Endodermal cell (in vitro differentiated cells): ENCODE results near the gene TMEM245. TPM values are rescaled to one million over a fixed set of nuclear protein-coding genes. Genes with fewer than 3 reads are reported as not detected.

Source experiments
- DNase-seq: peaks from one replicate; pipeline ENCODE4 v3.0.0-alpha.2; 2017
- H3K27ac ChIP-seq: 2 replicates; pipeline ENCODE4 v1.5.1; 2013; ENCODE audit warnings: mild to moderate bottlenecking, low read depth, low read length, moderate library complexity
- H3K27me3 ChIP-seq: 2 replicates; pipeline ENCODE4 v1.6.1; 2013; ENCODE audit warnings: mild to moderate bottlenecking, low read length, moderate library complexity; ENCODE audit not compliant: insufficient read depth, control insufficient read depth, poor library complexity, severe bottlenecking
- H3K36me3 ChIP-seq: 2 replicates; pipeline ENCODE4 v1.7.0; 2013; ENCODE audit warnings: mild to moderate bottlenecking, low read length, moderate library complexity; ENCODE audit not compliant: control insufficient read depth, insufficient read depth
- H3K4me1 ChIP-seq: one replicate; pipeline ENCODE4 v1.7.0; 2013; ENCODE audit warnings: low read length; ENCODE audit not compliant: control insufficient read depth, insufficient read depth
- H3K4me3 ChIP-seq: 2 replicates; pipeline ENCODE4 v1.5.1; 2013; ENCODE audit warnings: mild to moderate bottlenecking, low read length, moderate library complexity
- H3K9ac ChIP-seq: 2 replicates; pipeline ENCODE4 v1.6.1; 2013; ENCODE audit warnings: mild to moderate bottlenecking, low read length, moderate library complexity; ENCODE audit not compliant: poor library complexity, severe bottlenecking; ENCODE audit errors: extremely low read depth
- H3K9me3 ChIP-seq: 2 replicates; pipeline ENCODE4 v1.6.1; 2013; ENCODE audit warnings: mild to moderate bottlenecking, low read length, moderate library complexity; ENCODE audit not compliant: control insufficient read depth
- H3K27ac Mint-ChIP-seq: 2 replicates; pipeline ENCODE4 v1.8.0; 2020; ENCODE audit warnings: mixed read lengths
- H3K27me3 Mint-ChIP-seq: 2 replicates; pipeline ENCODE4 v1.8.0; 2021; ENCODE audit warnings: mild to moderate bottlenecking, mixed read lengths; ENCODE audit not compliant: insufficient read depth
- H3K36me3 Mint-ChIP-seq: 2 replicates; pipeline ENCODE4 v1.8.0; 2020; ENCODE audit warnings: low read depth, mixed read lengths
- H3K4me1 Mint-ChIP-seq: 2 replicates; pipeline ENCODE4 v1.8.0; 2020; ENCODE audit warnings: mixed read lengths
- H3K4me3 Mint-ChIP-seq: 2 replicates; pipeline ENCODE4 v1.8.0; 2020; ENCODE audit warnings: mild to moderate bottlenecking, moderate library complexity, mixed read lengths
- H3K9me3 Mint-ChIP-seq: 2 replicates; pipeline ENCODE4 v1.8.0; 2020; ENCODE audit warnings: mild to moderate bottlenecking, mixed read lengths
- CTCF ChIP-seq: fragments of 200-600 bp; sonication (generic); conservative IDR thresholded peaks from 2 replicates; pipeline ENCODE4 v1.5.0; 2021; ENCODE audit warnings: antibody characterized with exemption, mild to moderate bottlenecking
- WGBS, 2 experiments: methylation state at CpG; one replicate each; pipeline versions ENCODE4 v1.1.5 to v1.1.7; 2013; ENCODE audit warnings: missing lambda C conversion rate in 2 of 2, mixed read lengths in 1 of 2; ENCODE audit not compliant: insufficient coverage in 1 of 2, insufficient read length in 1 of 2; 5-methylcytosine and 5-hydroxymethylcytosine counted together
- total RNA-seq, 2 donors: library from RNA; stranded (reverse); fragmentation: NEBNext Ultra II Directional in 1 of 2; extraction: Animal tissue kit (Norgen Biotek cat#: 25700) in 1 of 2; gene quantifications; 2 replicates in 1 of 2; 3 replicates in 1 of 2; pipeline ENCODE4 v1.2.1, GENCODE V29; 2021

TMEM245 gene
- total RNA-seq, 2 donors from 2014 or later, result 42.8 to 55.0 TPM

- H3K4me3 ChIP-seq, result no peak overlapping the region
- H3K36me3 ChIP-seq, result peaks cover 71% of the 10 kb centered on the region
- H3K4me1 ChIP-seq, result peaks cover 12% of the 10 kb centered on the region
- Mint-ChIP-seq H3K4me1 (peaks cover 23% of the 10 kb centered on the region), H3K27me3 (no peaks in the 10 kb centered on the region), H3K4me3 (no peak overlapping the region), H3K9me3 (no peaks in the 10 kb centered on the region), H3K27ac (no peak overlapping the region), H3K36me3 (peaks cover 71% of the 10 kb centered on the region)
- no peaks in the 10 kb centered on the region for H3K27me3 ChIP-seq
- H3K27ac ChIP-seq, result no peak overlapping the region
- DNase-seq, result no peak
- no peak for TF ChIP-seq CTCF
- peaks cover 11% of the 10 kb centered on the region for H3K9me3 ChIP-seq
- 94 to 100% methylated on average over 2 of the region's 2 CpGs for WGBS, 2 experiments
- H3K9ac ChIP-seq, result no peak overlapping the region
These were observed 67.3 kb downstream of the TMEM245 start for GRCh38 chr9:109052416-109052815.

DNA sequence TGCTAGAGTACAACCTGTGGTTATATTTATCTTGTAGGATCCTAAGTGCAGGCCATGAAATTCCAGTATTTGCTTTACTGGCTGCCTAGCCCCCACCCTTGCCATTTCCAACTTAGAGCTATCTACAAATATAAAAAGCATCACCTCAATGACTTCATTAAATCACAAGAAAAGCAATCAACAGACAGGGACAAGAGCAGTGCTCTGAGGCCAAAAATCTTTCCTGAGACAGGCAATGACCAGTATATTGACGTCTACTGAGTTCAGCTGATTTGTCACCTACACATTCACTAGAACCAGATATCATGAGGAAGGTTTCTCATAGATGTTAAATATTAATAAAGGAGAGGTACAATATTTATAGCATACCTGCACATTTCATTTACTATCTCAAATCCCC, 68.0 kb downstream of the TMEM245 start:
- peaks cover 28% of the 10 kb centered on the region for H3K4me1 Mint-ChIP-seq
- H3K9me3 Mint-ChIP-seq, result no peaks in the 10 kb centered on the region
- peak overlapping the region; percentile 53 for H3K27ac Mint-ChIP-seq
- H3K9ac ChIP-seq, result no peak overlapping the region
- no peaks in the 10 kb centered on the region for H3K27me3 Mint-ChIP-seq
- TF ChIP-seq CTCF, result no peak
- no peak overlapping the region for H3K4me3 Mint-ChIP-seq
- H3K27ac ChIP-seq, result no peak overlapping the region
- no peak overlapping the region for H3K4me3 ChIP-seq
- no peak for DNase-seq
- peaks cover 11% of the 10 kb centered on the region for H3K9me3 ChIP-seq
- peaks cover 68% of the 10 kb centered on the region for H3K36me3 Mint-ChIP-seq
- peaks cover 66% of the 10 kb centered on the region for H3K36me3 ChIP-seq
- WGBS, 2 experiments, result 80% methylated on average over 1 of the region's 1 CpG; no CpG with 5 or more reads in 1 of the 2 experiments
- no peaks in the 10 kb centered on the region for H3K27me3 ChIP-seq
- H3K4me1 ChIP-seq, result peaks cover 12% of the 10 kb centered on the region

DNA sequence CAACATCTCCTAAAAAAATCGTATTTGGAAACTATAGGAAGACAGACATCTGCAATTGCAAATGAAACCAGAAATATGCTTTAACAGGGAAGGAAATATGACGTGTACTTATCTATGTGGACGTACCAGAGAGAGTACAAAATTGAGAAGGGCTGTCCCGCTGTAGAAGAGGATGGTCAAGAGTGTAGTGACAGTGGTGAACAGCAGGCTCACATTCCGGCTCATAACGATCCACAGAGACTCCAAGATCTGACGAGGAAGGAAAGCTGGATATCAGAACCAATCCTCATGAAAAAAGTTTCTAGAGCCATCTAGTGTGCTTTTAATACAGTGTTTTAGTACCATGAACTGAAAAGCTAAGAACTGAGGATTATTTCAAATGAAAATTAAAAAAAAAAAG, 69.3 kb downstream of the TMEM245 start:
- no peaks in the 10 kb centered on the region for H3K27me3 Mint-ChIP-seq
- H3K9me3 Mint-ChIP-seq, result no peaks in the 10 kb centered on the region
- DNase-seq, result no peak
- Histone ChIP-seq H3K27ac (no peak overlapping the region), H3K36me3 (peaks cover 68% of the 10 kb centered on the region), H3K9ac (no peak overlapping the region), H3K4me1 (peaks cover 15% of the 10 kb centered on the region), H3K4me3 (no peak overlapping the region), H3K9me3 (peaks cover 11% of the 10 kb centered on the region), H3K27me3 (no peaks in the 10 kb centered on the region)
- no peak overlapping the region for H3K27ac Mint-ChIP-seq
- peaks cover 34% of the 10 kb centered on the region for H3K4me1 Mint-ChIP-seq
- no peak for TF ChIP-seq CTCF
- H3K4me3 Mint-ChIP-seq, result no peak overlapping the region
- peaks cover 69% of the 10 kb centered on the region for H3K36me3 Mint-ChIP-seq
- whole genome bisulfite sequencing, 2 experiments, result 82 to 84% methylated on average over 7 of the region's 7 CpGs
